ENCODE measurements around the gene CYBA.

Gene CYBA

DNA sequence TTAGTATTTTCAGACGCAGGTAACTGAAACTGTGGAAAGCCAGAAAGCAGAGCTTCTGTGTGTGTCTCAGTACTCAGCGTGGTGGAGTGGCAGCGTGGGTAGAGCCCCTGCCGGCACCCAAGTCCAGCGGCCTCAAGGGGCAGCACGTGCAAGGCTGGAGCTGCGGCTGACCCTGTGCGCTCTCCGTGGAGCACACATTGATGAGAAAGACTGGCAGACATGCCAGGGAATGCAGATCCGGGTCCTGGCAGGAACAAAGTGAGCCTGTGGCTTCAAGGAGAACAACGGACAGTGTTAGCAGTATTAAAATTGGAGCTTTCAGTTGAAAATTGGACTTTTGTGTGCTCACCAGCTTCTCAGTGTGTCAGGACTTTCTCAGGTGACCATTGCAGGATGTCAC lies 57.4 kb downstream of the CYBA start:
- H3K4me3 ChIP-seq (ENCODE audit: low read length): no peak overlapping the region
- peaks cover 4% of the 10 kb centered on the region for H3K36me3 ChIP-seq (ENCODE audit: control insufficient read depth, insufficient read depth, low read length)
- no peaks in the 10 kb centered on the region for H3K9me3 ChIP-seq (ENCODE audit: control insufficient read depth, low read length)
- H3K27me3 ChIP-seq (ENCODE audit: control insufficient read depth, insufficient read depth, low read length): no peaks in the 10 kb centered on the region
- H3K4me1 ChIP-seq (ENCODE audit: control insufficient read depth, insufficient read depth, low read length): no peaks in the 10 kb centered on the region
- no peak overlapping the region for H3K9ac ChIP-seq (ENCODE audit: low read length)
